Panc1 (cell line): ENCODE results near the gene WDR90. TPM values are rescaled to one million over a fixed set of nuclear protein-coding genes. Genes with fewer than 3 reads are reported as not detected.

Experiments
- ATAC-seq: fragments of 200-7000 bp; cut with Tn5 transposase; 2 replicates; pipeline ENCODE4 v1.9.1; 2020; ENCODE audit warnings: mild to moderate bottlenecking, moderate library complexity
- Bru-seq: library from RNA; stranded (reverse); fragments of 400-500 nt; gene quantifications from one replicate; lab custom pipeline; 2021; lab: Mats Ljungman, UMichigan
- BruChase-seq, 2 experiments: library from RNA; stranded (reverse); fragments of 400-500 nt; gene quantifications; one replicate each; lab custom pipeline; 2021; lab: Mats Ljungman, UMichigan
- BruUV-seq: library from RNA; stranded (reverse); fragments of 400-500 nt; replicated peaks from 2 replicates; lab custom pipeline; 2021; lab: Mats Ljungman, UMichigan
- CTCF ChIA-PET: fragments of 300-600 bp; sonication (Branson Sonifier 250); formaldehyde crosslinking; loops from one replicate; lab custom pipeline; 2022; ENCODE audit warnings: antibody characterized with exemption; lab: Charles Lee
- POLR2A ChIA-PET: fragments of 300-600 bp; sonication (Branson Sonifier 250); formaldehyde crosslinking; loops from one replicate; lab custom pipeline; 2022; ENCODE audit warnings: antibody characterized with exemption; lab: Charles Lee
- DNase-seq: peaks from one replicate; pipeline ENCODE4 v3.0.0-alpha.2; 2010; ENCODE audit warnings: low read depth, low spot score
- H3K27ac ChIP-seq: 2 replicates; pipeline ENCODE4 v1.5.1; 2011; ENCODE audit warnings: mild to moderate bottlenecking, low read length, inconsistent platforms
- H3K27me3 ChIP-seq: fragments of 200-500 bp; sonication (Bioruptor generic); 2 replicates; pipeline ENCODE4 v1.6.0; 2014; ENCODE audit warnings: low read length, inconsistent platforms; ENCODE audit not compliant: control insufficient read depth, insufficient read depth
- H3K36me3 ChIP-seq: fragments of 200-500 bp; sonication (Bioruptor generic); 2 replicates; pipeline ENCODE4 v1.5.1; 2014; ENCODE audit warnings: inconsistent platforms, mild to moderate bottlenecking, low read length, moderate library complexity; ENCODE audit not compliant: control insufficient read depth, insufficient read depth
- H3K4me1 ChIP-seq: 2 replicates; pipeline ENCODE4 v1.5.1; 2011; ENCODE audit warnings: inconsistent platforms, mild to moderate bottlenecking, low read length, moderate library complexity; ENCODE audit not compliant: control insufficient read depth, insufficient read depth
- H3K4me3 ChIP-seq, 2 experiments: 2 replicates each; pipeline ENCODE4 v1.5.1; 2011 to 2012; ENCODE audit warnings: low read depth in 2 of 2, low read length in 2 of 2, mild to moderate bottlenecking in 2 of 2, inconsistent platforms in 1 of 2, moderate library complexity in 1 of 2
- H3K9me3 ChIP-seq: fragments of 200-500 bp; sonication (Bioruptor generic); 2 replicates; pipeline ENCODE4 v1.5.1; 2014; ENCODE audit warnings: low read depth, mild to moderate bottlenecking, inconsistent platforms, low read length, moderate library complexity; ENCODE audit not compliant: control insufficient read depth, insufficient read depth
- POLR2AphosphoS5 ChIP-seq: IDR thresholded peaks from 2 replicates; pipeline ENCODE4 v1.6.1; 2012; ENCODE audit warnings: mild to moderate bottlenecking, low read depth, low read length, moderate library complexity
- REST ChIP-seq, 2 experiments: IDR thresholded peaks; 2 replicates each; pipeline ENCODE4 v1.6.1; 2011 to 2012; ENCODE audit warnings: low read depth in 2 of 2, control low read depth in 1 of 2, low read length in 1 of 2, mild to moderate bottlenecking in 1 of 2, moderate library complexity in 1 of 2; ENCODE audit not compliant: insufficient read depth in 1 of 2
- SIN3A ChIP-seq: IDR thresholded peaks from 2 replicates; pipeline ENCODE4 v1.6.1; 2012; ENCODE audit warnings: low read depth, mild to moderate bottlenecking, low read length, moderate library complexity, borderline replicate concordance; ENCODE audit not compliant: insufficient read depth
- TCF7L2 ChIP-seq: IDR thresholded peaks from 2 replicates; pipeline ENCODE4 v1.6.1; 2011; ENCODE audit warnings: mild to moderate bottlenecking, low read depth, low read length, inconsistent platforms
- in situ Hi-C: cut with HindIII; loops from 2 replicates; pipeline ENCODE4 v1.10.0; 2016; ENCODE audit warnings: low sequenced_read_pairs, low pct_unique_long_range_greater_than_20kb
- intact Hi-C: fragments of 100-400 bp; cut with micrococcal nuclease; formaldehyde crosslinking; loops from one replicate; pipeline ENCODE4 v1.10.0; 2022; ENCODE audit not compliant: unreplicated experiment
- long read RNA-seq: library from polyadenylated mRNA; unstranded; transcript quantifications from one replicate; pipeline ENCODE4 v2.0.0, GENCODE V29; 2021; ENCODE audit not compliant: unreplicated experiment
- polyA plus RNA-seq: library from polyadenylated mRNA; unstranded; fragments of >200 nt; gene quantifications from one replicate; pipeline ENCODE4 v1.2.1, GENCODE V29; 2012; ENCODE audit warnings: missing spikeins; ENCODE audit not compliant: insufficient read length
- total RNA-seq: library from RNA; stranded (reverse); gene quantifications from one replicate; pipeline ENCODE4 v1.2.1, GENCODE V29; 2021; ENCODE audit not compliant: unreplicated experiment
- TF ChIP-seq, protein P1 (sequence below): fragments of 450-650 bp; IDR thresholded peaks from 2 replicates; pipeline ENCODE4 v1.5.1; 2017; ENCODE audit warnings: mild to moderate bottlenecking

WDR90 gene
- total RNA-seq (58.9 TPM), Bru-seq, nascent RNA (percentile 49 among the genes with signal in this experiment), BruChase-seq, experiment 1, labeled RNA remaining after a 2-hour chase (percentile 68 among the genes with signal in this experiment), BruChase-seq, experiment 2, labeled RNA remaining after a 6-hour chase (percentile 72 among the genes with signal in this experiment)
- 63.1 TPM for polyA plus RNA-seq
- long read RNA-seq, partial matches to known transcripts = 5 of 18 reads
- long read RNA-seq, other reads (novel, unspliced or antisense) = 13 of 18 reads

DNA sequence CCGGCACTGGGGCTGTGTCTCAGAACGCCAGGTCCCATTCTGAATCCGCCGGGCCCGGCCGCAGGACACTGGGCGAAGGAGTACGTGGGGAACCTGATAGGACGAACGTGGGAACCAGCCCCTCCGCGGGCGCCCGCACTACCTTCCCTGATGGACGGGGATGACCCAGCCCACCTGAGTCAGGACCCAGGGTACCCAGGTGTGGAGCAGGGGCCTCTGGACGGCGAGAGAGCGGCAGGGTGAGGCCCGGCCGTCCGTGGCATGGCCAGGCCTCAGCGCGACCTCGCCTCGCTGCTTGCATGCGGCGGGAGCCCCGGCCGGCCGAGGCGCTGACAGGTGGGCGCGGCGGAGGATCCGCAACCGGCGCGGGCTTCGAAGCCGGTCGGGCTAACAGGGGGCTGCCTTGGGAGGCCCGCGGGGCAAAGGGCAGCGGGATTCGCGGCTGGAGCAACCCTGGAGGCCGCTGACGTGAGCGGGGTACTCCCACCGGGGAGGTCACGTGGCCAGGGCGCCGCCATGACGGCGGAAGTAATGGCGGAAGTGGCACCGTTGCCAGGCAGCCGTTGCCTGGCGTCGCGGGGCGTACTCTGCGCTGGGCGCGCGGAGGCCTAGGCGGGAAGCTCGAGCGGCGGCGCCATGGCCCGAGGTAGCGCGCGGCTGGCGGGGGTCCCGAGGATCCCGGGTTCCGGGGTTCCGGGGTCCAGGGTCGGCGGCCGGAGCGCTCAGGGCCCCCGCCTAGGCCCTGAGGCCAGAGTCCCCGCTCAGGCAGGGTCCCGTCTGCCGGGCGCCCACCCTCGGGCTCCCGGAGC is at the start of gene WDR90:
Gene WDR90 (plus strand): TSS at position 585 of the 809 bp plus-strand sequence. CDS start 52 bp downstream, at position 637.
- CTCF ChIA-PET = no interaction called here
- BruUV-seq = TSS peak; percentile 69
- Histone ChIP-seq H3K36me3 (no peaks in the 10 kb centered on the region), H3K9me3 (no peaks in the 10 kb centered on the region), H3K4me1 (peaks cover 36% of the 10 kb centered on the region), H3K27me3 (no peaks in the 10 kb centered on the region), H3K4me3 (peak within 1 kb of the TSS; percentile 56), H3K27ac (peak within 1 kb of the TSS; percentile 78)
- no peak for DNase-seq
- TF ChIP-seq POLR2AphosphoS5 = no peak; the same call in 1 of the 2 replicates
- TF ChIP-seq SIN3A = peak; percentile 98
- TF ChIP-seq REST (IDR thresholded peaks at IDR 0.05; ENCODE audit: insufficient read depth in 1 of 2, low read depth in 2 of 2, low read length in 1 of 2) = 0 out of 4 replicates have a peak, but pooled peaks of 1 of the 2 experiments have one; percentile 10
- TF ChIP-seq TCF7L2 = no peak
- POLR2A ChIA-PET = interaction anchor here (0.6 to 0.9 kb wide), 2 partner anchors 11 to 245 kb away, joined by 3 to 4 read pairs; no protein-coding TSS in a partner anchor
- peak; percentile 77 for ATAC-seq
- intact Hi-C loops = no loop called here
- in situ Hi-C loops = no loop called here

- POLR2A ChIA-PET = no interaction called here
- intact Hi-C loops (no loop called here), in situ Hi-C loops (no loop called here)
- CTCF ChIA-PET = interaction anchor here (0.8 kb wide), 1 partner anchor 36 kb away, joined by 4 read pairs; the partner anchor contains the start of gene METTL26
- TF ChIP-seq SIN3A = no peak
- TF ChIP-seq TCF7L2 = no peak
- Histone ChIP-seq H3K27me3 (no peaks in the 10 kb centered on the region), H3K4me1 (no peaks in the 10 kb centered on the region), H3K4me3 (no peak overlapping the region), H3K36me3 (no peaks in the 10 kb centered on the region), H3K9me3 (no peaks in the 10 kb centered on the region), H3K27ac (no peak overlapping the region)
- no TSS peak for BruUV-seq
- no peak for DNase-seq
- peak; percentile 86 for ATAC-seq
These were observed 48.4 kb upstream of the WDR90 start for GRCh38 chr16:600781-601180.

GRCh38 chr16:603933-604332 is 45.2 kb upstream of the WDR90 start:
- intact Hi-C loops (no loop called here), in situ Hi-C loops (no loop called here)
- no TSS peak for BruUV-seq
- POLR2A ChIA-PET = interaction anchor here (0.6 kb wide), 1 partner anchor 90 kb away, joined by 3 read pairs; no protein-coding TSS in a partner anchor
- TF ChIP-seq, protein P1, sequence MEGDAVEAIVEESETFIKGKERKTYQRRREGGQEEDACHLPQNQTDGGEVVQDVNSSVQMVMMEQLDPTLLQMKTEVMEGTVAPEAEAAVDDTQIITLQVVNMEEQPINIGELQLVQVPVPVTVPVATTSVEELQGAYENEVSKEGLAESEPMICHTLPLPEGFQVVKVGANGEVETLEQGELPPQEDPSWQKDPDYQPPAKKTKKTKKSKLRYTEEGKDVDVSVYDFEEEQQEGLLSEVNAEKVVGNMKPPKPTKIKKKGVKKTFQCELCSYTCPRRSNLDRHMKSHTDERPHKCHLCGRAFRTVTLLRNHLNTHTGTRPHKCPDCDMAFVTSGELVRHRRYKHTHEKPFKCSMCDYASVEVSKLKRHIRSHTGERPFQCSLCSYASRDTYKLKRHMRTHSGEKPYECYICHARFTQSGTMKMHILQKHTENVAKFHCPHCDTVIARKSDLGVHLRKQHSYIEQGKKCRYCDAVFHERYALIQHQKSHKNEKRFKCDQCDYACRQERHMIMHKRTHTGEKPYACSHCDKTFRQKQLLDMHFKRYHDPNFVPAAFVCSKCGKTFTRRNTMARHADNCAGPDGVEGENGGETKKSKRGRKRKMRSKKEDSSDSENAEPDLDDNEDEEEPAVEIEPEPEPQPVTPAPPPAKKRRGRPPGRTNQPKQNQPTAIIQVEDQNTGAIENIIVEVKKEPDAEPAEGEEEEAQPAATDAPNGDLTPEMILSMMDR = no peak
- TF ChIP-seq TCF7L2 = no peak
- TF ChIP-seq REST (IDR thresholded peaks at IDR 0.05; ENCODE audit: insufficient read depth in 1 of 2, low read depth in 2 of 2, low read length in 1 of 2) = no peak
- no peak for TF ChIP-seq SIN3A
- no peak for TF ChIP-seq POLR2AphosphoS5
- no peaks in the 10 kb centered on the region for H3K27me3 ChIP-seq
- DNase-seq (no peak), ATAC-seq (no peak)
- H3K36me3 ChIP-seq = no peaks in the 10 kb centered on the region
- H3K27ac ChIP-seq = no peak overlapping the region
- H3K4me1 ChIP-seq = no peaks in the 10 kb centered on the region
- CTCF ChIA-PET = no interaction called here
- no peak overlapping the region for H3K4me3 ChIP-seq
- no peaks in the 10 kb centered on the region for H3K9me3 ChIP-seq
